Panc1 (cell line): ENCODE measurements around the gene TRAM2. TPM values are rescaled to one million over a fixed set of nuclear protein-coding genes. Genes with fewer than 3 reads are reported as not detected.

ENCODE experiments used
- ATAC-seq: fragments of 200-7000 bp; cut with Tn5 transposase; 2 replicates; pipeline ENCODE4 v1.9.1; 2020; ENCODE audit warnings: mild to moderate bottlenecking, moderate library complexity
- BruUV-seq: library from RNA; stranded (reverse); fragments of 400-500 nt; replicated peaks from 2 replicates; lab custom pipeline; 2021; lab: Mats Ljungman, UMichigan
- CTCF ChIA-PET: fragments of 300-600 bp; sonication (Branson Sonifier 250); formaldehyde crosslinking; loops from one replicate; lab custom pipeline; 2022; ENCODE audit warnings: antibody characterized with exemption; lab: Charles Lee
- POLR2A ChIA-PET: fragments of 300-600 bp; sonication (Branson Sonifier 250); formaldehyde crosslinking; loops from one replicate; lab custom pipeline; 2022; ENCODE audit warnings: antibody characterized with exemption; lab: Charles Lee
- DNase-seq: peaks from one replicate; pipeline ENCODE4 v3.0.0-alpha.2; 2010; ENCODE audit warnings: low read depth, low spot score
- H3K27ac ChIP-seq: 2 replicates; pipeline ENCODE4 v1.5.1; 2011; ENCODE audit warnings: mild to moderate bottlenecking, low read length, inconsistent platforms
- H3K27me3 ChIP-seq: fragments of 200-500 bp; sonication (Bioruptor generic); 2 replicates; pipeline ENCODE4 v1.6.0; 2014; ENCODE audit warnings: low read length, inconsistent platforms; ENCODE audit not compliant: control insufficient read depth, insufficient read depth
- H3K36me3 ChIP-seq: fragments of 200-500 bp; sonication (Bioruptor generic); 2 replicates; pipeline ENCODE4 v1.5.1; 2014; ENCODE audit warnings: inconsistent platforms, mild to moderate bottlenecking, low read length, moderate library complexity; ENCODE audit not compliant: control insufficient read depth, insufficient read depth
- H3K4me1 ChIP-seq: 2 replicates; pipeline ENCODE4 v1.5.1; 2011; ENCODE audit warnings: inconsistent platforms, mild to moderate bottlenecking, low read length, moderate library complexity; ENCODE audit not compliant: control insufficient read depth, insufficient read depth
- H3K4me3 ChIP-seq, 2 experiments: 2 replicates each; pipeline ENCODE4 v1.5.1; 2011 to 2012; ENCODE audit warnings: low read depth in 2 of 2, low read length in 2 of 2, mild to moderate bottlenecking in 2 of 2, inconsistent platforms in 1 of 2, moderate library complexity in 1 of 2
- H3K9me3 ChIP-seq: fragments of 200-500 bp; sonication (Bioruptor generic); 2 replicates; pipeline ENCODE4 v1.5.1; 2014; ENCODE audit warnings: low read depth, mild to moderate bottlenecking, inconsistent platforms, low read length, moderate library complexity; ENCODE audit not compliant: control insufficient read depth, insufficient read depth
- CTCF ChIP-seq: fragments of 450-650 bp; IDR thresholded peaks from 2 replicates; pipeline ENCODE4 v1.5.1; 2017; ENCODE audit warnings: mild to moderate bottlenecking
- POLR2AphosphoS5 ChIP-seq: IDR thresholded peaks from 2 replicates; pipeline ENCODE4 v1.6.1; 2012; ENCODE audit warnings: mild to moderate bottlenecking, low read depth, low read length, moderate library complexity
- REST ChIP-seq, 2 experiments: IDR thresholded peaks; 2 replicates each; pipeline ENCODE4 v1.6.1; 2011 to 2012; ENCODE audit warnings: low read depth in 2 of 2, control low read depth in 1 of 2, low read length in 1 of 2, mild to moderate bottlenecking in 1 of 2, moderate library complexity in 1 of 2; ENCODE audit not compliant: insufficient read depth in 1 of 2
- SIN3A ChIP-seq: IDR thresholded peaks from 2 replicates; pipeline ENCODE4 v1.6.1; 2012; ENCODE audit warnings: low read depth, mild to moderate bottlenecking, low read length, moderate library complexity, borderline replicate concordance; ENCODE audit not compliant: insufficient read depth
- TCF7L2 ChIP-seq: IDR thresholded peaks from 2 replicates; pipeline ENCODE4 v1.6.1; 2011; ENCODE audit warnings: mild to moderate bottlenecking, low read depth, low read length, inconsistent platforms
- in situ Hi-C: cut with HindIII; loops from 2 replicates; pipeline ENCODE4 v1.10.0; 2016; ENCODE audit warnings: low sequenced_read_pairs, low pct_unique_long_range_greater_than_20kb
- intact Hi-C: fragments of 100-400 bp; cut with micrococcal nuclease; formaldehyde crosslinking; loops from one replicate; pipeline ENCODE4 v1.10.0; 2022; ENCODE audit not compliant: unreplicated experiment
- total RNA-seq: library from RNA; stranded (reverse); gene quantifications from one replicate; pipeline ENCODE4 v1.2.1, GENCODE V29; 2021; ENCODE audit not compliant: unreplicated experiment

The TRAM2 gene
- total RNA-seq, 1 experiment from 2014 or later: 56.7 TPM

- in situ Hi-C loops: no loop called here
- POLR2A ChIA-PET: interaction anchor here (0.6 kb wide), 2 partner anchors 13 to 117 kb away, joined by 3 to 4 read pairs; no protein-coding TSS in a partner anchor
- intact Hi-C loops: no loop called here
Observed at GRCh38 chr6:52535711-52536423, 41.0 kb downstream of the TRAM2 start.

GRCh38 chr6:52534966-52535390 lies 41.9 kb downstream of the TRAM2 start:
- Histone ChIP-seq H3K36me3 (peaks cover 2% of the 10 kb centered on the region; the same call in 1 of the 2 replicates), H3K27ac (no peak overlapping the region), H3K4me3 (no peak overlapping the region), H3K27me3 (no peaks in the 10 kb centered on the region), H3K9me3 (no peaks in the 10 kb centered on the region), H3K4me1 (peaks cover 37% of the 10 kb centered on the region)
- ChIA-PET POLR2A (no interaction called here), CTCF (interaction anchor here (0.7 kb wide), 1 partner anchor 51 kb away, joined by 3 read pairs; no protein-coding TSS in a partner anchor)
- DNase-seq (no peak), ATAC-seq (no peak)
- BruUV-seq: no TSS peak
- in situ Hi-C loops: no loop called here
- intact Hi-C loops: no loop called here
- no peak for TF ChIP-seq REST (IDR thresholded peaks at IDR 0.05; ENCODE audit: insufficient read depth in 1 of 2, low read depth in 2 of 2, low read length in 1 of 2)
- no peak for TF ChIP-seq TCF7L2
- no peak for TF ChIP-seq POLR2AphosphoS5
- TF ChIP-seq SIN3A: no peak

More at GRCh38 chr6:52535711-52536423, 41.0 kb downstream of the TRAM2 start:
- DNase-seq (no peak), ATAC-seq (no peak)
- no TSS peak for BruUV-seq
- Histone ChIP-seq H3K4me1 (peaks cover 45% of the 10 kb centered on the region), H3K27me3 (no peaks in the 10 kb centered on the region), H3K4me3 (no peak overlapping the region), H3K9me3 (no peaks in the 10 kb centered on the region), H3K27ac (no peak overlapping the region; the same call in 1 of the 2 replicates), H3K36me3 (peaks cover 2% of the 10 kb centered on the region; the same call in 1 of the 2 replicates)
- CTCF ChIA-PET: interaction anchor here (0.7 kb wide), 1 partner anchor 50 kb away, joined by 3 read pairs; no protein-coding TSS in a partner anchor
- TF ChIP-seq TCF7L2 (no peak), SIN3A (no peak), POLR2AphosphoS5 (no peak), CTCF (no peak), REST (IDR thresholded peaks at IDR 0.05; ENCODE audit: insufficient read depth in 1 of 2, low read depth in 2 of 2, low read length in 1 of 2) (no peak)
